NCI-H2029 treated with DMSO at 0.1 percent for 48 hours (cell line): ENCODE measurements around the gene NXNL1.
"Not testable (repeated sequence)": the region's sequence is repeated elsewhere in the genome, so short reads cannot be mapped to it uniquely, and the experiment has no call there.

Experiments
- DNase-seq: peaks from one replicate; lab custom pipeline; 2025; lab: John Stamatoyannopoulos, UW

Gene NXNL1

GRCh38 chr19:17486545-17487240 lies 26.0 kb upstream of the NXNL1 start:
- no peak for DNase-seq

DNA sequence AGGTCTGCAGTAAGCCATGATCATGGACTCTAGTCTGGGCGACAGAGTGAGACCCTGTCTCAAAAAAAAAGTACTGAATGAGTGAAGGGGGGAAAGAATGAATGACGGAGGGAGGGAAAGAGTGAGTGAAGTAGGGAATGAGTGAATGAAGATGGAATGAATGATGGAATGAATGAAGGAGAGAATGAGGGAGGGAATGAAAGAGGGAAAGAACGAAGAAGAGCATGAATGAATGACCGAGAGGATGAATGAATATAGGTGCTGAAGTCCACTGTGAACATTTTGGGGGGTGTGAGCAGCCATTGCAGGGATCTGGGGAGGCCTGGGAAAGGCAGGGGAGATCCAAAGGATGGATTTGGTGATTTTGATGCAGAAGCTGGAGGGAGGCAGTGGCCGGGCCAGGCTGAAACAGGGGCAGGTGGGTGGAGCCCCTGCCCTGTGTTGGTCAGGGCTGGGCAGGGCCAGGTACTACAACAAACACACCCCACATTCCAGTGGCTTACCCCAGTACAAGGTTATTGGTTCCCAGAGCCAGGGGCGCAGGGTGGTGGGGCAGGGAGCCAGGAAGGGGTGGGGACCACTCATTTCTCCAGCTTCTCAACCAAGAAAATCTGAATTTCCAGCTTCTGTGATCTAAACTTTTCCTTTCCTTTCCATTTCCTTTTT lies 23.9 kb upstream of the NXNL1 start:
- no peak for DNase-seq

GRCh38 chr19:17483605-17484002 lies 22.9 kb upstream of the NXNL1 start:
- no peak for DNase-seq

GRCh38 chr19:17482877-17483604 lies 22.3 kb upstream of the NXNL1 start:
- no peak for DNase-seq

- DNase-seq = no peak
Measured at GRCh38 chr19:17481986-17482385, 21.3 kb upstream of the NXNL1 start.

DNA sequence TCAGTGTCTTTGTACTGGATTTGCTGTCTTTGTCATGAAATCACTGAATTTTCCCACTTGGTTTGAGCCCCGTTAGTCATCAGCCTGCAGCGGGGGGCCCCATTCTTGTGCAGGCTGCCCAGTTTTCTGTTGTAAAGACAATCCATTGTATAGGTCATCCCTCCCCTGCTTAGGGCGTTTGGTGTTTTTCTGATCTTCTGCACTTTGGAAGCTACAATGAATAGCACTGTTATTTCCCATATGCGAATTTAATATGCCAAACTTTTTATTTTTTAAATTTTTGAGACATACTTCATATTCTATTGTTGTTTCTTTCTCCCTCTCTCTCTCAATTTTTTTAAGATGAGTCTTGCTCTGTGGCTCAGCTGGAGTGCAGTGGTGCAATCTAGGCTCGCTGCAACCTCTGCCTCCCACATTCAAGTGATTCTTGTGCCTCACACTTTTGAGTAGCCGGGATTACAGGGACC lies 18.6 kb upstream of the NXNL1 start:
- no peak for DNase-seq

GRCh38 chr19:17475541-17476115 lies 14.9 kb upstream of the NXNL1 start:
- DNase-seq = no peak

- DNase-seq = not testable (repeated sequence)
Measured at GRCh38 chr19:17475011-17475540, 14.3 kb upstream of the NXNL1 start.

DNA sequence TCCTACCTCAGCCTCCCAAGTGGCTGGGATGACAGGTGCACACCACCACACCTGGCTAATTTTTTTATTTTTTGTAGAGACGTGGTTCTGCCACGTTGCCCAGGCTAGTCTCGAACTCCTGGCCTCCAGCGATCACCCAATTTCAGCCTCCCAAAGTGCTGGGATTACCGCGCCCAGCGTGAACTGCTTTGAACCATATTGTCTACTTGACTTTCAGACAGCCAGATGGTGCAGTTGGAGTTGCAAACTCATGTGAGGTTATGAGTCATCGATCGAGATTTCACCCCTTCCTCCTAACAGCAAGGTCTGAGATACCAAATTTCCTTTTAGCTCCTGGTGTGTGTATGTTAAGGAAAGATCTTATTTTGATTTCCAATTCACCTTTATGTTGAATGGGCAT lies 12.3 kb upstream of the NXNL1 start:
- no peak for DNase-seq

- no peak for DNase-seq
Measured at GRCh38 chr19:17471410-17472125, 10.8 kb upstream of the NXNL1 start.

GRCh38 chr19:17470068-17470841 lies 9.5 kb upstream of the NXNL1 start, which contains the start of gene SLC27A1:
SLC27A1 (plus strand) TSS chr19:17470524; CDS start chr19:17470541, 17 bp downstream.
- peak; percentile 89 for DNase-seq

DNA sequence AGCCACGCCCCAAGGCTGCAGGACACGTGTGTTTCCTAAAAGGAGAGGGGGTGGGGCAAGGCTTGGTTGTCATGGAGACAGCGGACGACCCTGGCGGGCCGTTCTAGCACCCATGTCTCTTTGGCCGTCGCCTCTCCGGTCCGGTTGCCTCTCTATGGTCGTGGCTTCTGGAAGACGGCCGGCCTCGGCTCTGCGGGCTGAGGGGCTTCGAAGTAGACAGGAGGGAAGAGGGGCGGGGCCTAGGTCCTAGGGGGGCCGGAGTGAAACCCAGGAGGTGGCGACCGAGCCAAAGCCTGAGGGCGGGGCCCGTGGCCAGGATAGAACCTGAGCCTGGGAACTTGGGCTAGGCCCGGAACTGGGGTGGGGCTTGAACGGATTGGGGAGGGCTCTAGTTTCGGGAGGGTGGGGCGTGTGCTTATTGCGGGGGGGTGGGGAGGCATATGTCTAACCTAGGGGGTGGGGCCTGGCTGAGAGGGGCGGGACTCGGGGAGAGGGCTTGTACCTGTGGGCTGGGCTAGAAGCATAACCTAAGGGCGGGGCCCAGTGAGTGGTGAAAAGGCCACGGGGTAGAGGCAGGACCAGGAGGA lies 8.8 kb upstream of the NXNL1 start:
- peak; percentile 89 for DNase-seq

DNA sequence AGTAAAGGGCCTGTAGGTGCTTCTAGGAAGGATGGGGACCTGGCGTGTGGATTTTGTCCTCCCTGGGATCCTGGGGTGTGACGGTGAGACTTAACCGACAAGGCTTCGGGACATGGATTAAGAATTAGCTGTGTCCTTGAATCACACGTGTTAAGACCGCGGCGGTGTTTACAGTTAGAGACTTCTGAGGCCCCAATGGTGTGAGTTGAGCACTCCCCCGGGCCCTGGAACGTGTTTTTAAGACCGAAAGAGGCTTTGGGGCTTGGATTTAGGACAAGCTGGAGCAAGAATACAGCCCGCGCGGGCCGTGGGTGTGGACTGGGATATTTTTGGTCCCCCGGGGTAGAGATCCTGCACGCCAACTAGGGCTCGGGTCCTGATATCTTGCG lies 8.4 kb upstream of the NXNL1 start:
- no peak for DNase-seq

DNA sequence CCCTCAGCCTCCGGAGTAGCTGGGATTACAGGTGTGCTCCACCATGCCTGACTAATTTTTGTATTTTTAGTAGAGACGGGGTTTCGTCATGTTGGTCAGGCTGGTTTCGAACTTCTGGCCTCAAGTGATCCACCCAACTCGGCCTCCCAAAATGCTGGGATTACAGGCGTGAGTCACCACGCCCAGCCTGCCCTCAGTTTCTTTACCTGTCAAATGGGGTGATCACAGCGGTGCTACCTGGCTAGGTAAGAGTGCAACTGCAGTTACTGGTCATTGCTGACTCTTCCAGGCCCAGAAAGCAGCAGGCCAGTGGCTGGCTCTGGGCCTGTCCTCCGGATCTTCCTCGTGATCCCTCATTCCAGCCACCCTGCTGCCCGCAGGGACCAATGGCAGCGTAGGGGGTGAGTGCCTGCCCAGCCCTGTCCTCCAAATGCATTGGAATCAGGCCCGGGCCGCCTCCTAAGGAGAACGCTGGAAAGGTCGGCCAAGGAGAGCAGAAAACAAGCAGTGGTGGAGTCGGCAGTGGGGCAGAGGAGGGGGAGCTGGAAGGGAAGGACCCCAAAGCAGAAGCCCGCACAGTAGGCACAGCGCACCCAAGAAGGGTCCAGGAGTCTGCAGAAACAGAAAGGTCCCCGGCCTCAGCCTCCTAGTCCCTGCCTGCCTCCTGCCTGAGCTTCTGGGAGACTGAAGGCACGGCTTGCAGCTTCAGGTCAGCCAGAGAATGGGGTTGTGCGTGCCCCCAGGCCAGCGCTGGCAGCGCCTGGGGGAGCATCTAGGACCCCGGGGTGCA lies 7.8 kb upstream of the NXNL1 start:
- no peak for DNase-seq

- DNase-seq = no peak
Measured at GRCh38 chr19:17467471-17468301, 7.0 kb upstream of the NXNL1 start.

DNA sequence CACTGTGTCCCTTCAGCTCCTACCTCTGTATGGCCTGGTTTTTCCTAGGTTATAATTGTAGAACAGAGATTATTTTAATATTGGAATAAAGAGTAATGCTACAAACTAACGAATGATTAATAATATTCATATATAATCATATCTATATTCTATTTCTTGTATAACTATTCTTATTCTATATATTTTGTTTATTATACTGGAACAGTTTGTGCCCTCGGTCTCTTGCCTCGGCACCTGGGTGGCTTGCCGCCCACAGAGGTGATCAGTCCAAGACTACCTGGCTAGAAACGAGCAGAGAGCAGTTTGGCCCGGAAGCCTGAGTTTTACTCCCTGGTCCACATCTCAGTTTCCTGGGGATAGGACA lies 5.7 kb upstream of the NXNL1 start:
- DNase-seq = no peak

DNA sequence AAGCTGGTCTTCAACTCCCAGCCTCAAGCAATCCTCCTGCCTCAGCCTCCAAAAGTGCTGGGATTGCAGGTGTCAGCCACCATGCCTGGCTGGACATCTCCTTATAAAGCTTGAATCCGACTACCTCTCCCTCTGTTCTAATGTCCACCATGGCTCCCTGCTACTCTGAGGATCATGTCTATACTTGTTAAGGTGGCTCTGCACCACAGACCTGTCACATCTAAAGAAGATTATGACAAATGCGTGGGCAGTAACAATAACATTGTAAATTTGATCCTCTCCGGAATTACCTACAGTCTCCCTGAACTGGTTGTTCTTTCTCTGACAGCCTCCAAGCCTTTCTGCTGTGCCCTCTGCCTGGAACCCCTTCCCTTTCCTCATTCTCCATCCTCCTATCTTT lies 1.8 kb downstream of the NXNL1 start:
- DNase-seq = no peak

GRCh38 chr19:17457616-17458015 lies 3.1 kb downstream of the NXNL1 start:
- DNase-seq = no peak

GRCh38 chr19:17456127-17456526 lies 4.6 kb downstream of the NXNL1 start:
- no peak for DNase-seq
